Caki2 (cell line): Measurements from ENCODE around the gene SNX24. TPM values are rescaled to one million over a fixed set of nuclear protein-coding genes. Genes with fewer than 3 reads are reported as not detected.

Source experiments
- DNase-seq: peaks from one replicate; pipeline ENCODE4 v3.0.0-alpha.2; 2015; ENCODE audit warnings: low read depth
- in situ Hi-C: cut with HindIII; loops from 2 replicates; pipeline ENCODE4 v1.10.0; 2016; ENCODE audit warnings: low sequenced_read_pairs, low pct_unique_long_range_greater_than_20kb, mixed read lengths
- total RNA-seq: library from RNA; depleted of rRNA; stranded (reverse); fragments of >200 nt; shearing (Covaris generic); gene quantifications from 2 replicates; pipeline ENCODE4 v1.2.3, GENCODE V29; 2014; ENCODE audit warnings: low replicate concordance; rRNA removed

SNX24 gene
- total RNA-seq, 1 experiment from 2014 or later: 3.9 TPM

- in situ Hi-C loops: no loop called here
- DNase-seq: peak; percentile 55
These were observed 190.5 kb downstream of the SNX24 start for GRCh38 chr5:123035918-123036390.

DNA sequence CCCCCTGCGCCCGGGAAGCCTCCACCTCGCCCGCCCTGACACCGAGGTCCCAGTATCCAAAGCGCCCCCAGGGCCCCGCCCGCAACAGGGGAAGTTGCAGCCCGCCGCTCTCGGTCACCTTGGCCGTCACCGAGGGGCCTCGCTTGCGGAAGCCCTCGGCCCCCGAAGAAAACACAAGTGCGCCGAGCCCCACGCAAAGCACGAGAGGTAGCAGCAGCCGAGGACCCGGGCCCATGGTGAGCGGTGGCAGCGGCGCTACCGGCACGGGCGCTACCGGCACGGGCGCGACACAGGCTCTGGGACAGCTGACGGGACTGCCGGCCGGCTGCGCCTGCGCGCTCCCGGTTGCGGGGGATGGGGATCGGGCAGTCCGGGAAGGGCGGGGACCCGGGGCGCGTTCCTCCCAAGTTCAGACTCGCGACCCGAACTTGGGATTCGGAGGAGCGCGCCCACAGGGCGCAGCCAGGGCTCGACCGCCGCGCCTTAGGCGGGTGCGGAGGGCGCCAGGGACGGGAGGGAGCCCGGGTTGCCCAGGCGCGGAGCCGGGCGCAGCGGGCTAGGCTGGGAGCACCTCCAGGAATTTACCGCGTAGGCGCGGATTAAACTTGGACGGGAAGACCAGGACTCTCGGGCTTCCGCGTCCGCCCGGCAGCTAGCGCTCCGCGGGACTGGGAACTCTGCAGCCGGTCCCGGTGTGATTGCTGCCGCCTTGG, 191.1 kb downstream of the SNX24 start, which contains the start of gene PPIC:
Gene PPIC (minus strand): TSS at position 335 of the 713 bp plus-strand sequence. CDS start 100 bp downstream, at position 235.
- in situ Hi-C loops: no loop called here
- DNase-seq: peak; percentile 78

DNA sequence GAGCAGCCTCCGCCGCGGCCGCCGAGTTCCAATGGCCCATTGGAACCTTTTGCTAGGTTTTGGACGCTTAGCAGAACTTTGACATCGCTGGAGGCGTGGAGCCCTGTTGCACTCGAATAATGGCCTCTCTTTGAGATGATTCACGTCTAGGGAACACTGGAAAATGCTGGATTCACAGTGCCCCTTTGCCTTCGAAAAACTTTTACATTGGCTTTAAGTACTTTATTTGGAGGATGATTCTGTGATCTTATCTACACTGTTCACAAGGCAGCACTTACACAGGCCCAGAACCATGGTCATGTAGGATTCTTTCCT, 191.6 kb downstream of the SNX24 start:
- in situ Hi-C loops: no loop called here
- no peak for DNase-seq

- DNase-seq: no peak
- in situ Hi-C loops: no loop called here
These were observed 194.3 kb downstream of the SNX24 start for GRCh38 chr5:123039673-123040072.

- in situ Hi-C loops: no loop called here
- no peak for DNase-seq
These were observed 199.7 kb downstream of the SNX24 start for GRCh38 chr5:123044926-123045617.

DNA sequence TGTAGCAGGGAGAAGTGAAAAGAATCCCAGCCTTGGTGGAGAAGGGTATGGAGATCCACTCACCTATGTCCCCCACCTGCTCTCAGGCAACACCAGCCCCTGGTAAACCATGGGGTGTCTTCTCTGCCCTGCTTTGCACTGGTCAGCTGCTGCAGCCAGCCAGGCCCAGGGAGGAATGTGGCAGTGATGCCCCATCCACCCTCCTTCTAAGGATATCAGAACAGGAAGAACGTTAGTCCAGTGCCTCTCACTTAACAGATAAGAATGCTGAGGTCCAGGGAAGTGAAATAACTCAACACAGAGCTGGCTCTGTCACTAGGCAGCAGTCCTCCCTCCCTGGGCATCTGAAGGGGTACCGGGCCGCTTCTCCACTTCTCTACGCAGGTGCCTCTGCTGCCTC, 200.8 kb downstream of the SNX24 start:
- no peak for DNase-seq
- in situ Hi-C loops: no loop called here

DNA sequence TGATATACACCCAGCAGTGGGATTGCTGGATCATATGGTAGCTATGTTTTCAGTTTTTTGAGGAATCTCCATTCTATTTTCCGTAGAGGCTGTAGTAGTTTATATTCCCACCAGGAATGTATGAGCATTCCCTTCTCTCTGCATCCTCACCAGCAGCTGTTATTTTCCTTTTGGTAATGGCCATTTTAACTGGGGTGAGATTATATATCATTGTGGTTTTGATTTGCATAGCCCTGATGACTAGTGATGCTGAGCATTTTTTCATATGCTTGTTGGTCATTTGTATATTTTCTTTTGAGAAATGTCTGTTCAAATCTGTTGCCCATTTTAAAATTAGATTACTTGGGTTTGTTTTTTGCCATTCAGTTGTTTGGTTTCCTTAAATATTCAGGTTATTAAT, 202.3 kb downstream of the SNX24 start:
- no peak for DNase-seq
- in situ Hi-C loops: no loop called here

GRCh38 chr5:123051206-123051605, 205.8 kb downstream of the SNX24 start:
- DNase-seq: no peak
- in situ Hi-C loops: no loop called here

Other genes starting within 250 kb of the SNX24 start
- gene SNX2, start 70.5 kb upstream of the SNX24 start, total RNA-seq: 32.4 and 41.4 TPM in 2 replicates
- gene PPIC, start 191.1 kb downstream of the SNX24 start, total RNA-seq: 21.9 and 24.8 TPM in 2 replicates
- gene PRDM6, start 243.6 kb downstream of the SNX24 start, total RNA-seq: not detected in 2 replicates